Vagina (tissue), 2 donors: ENCODE results near the gene CYB561A3.

ENCODE experiments used
- CTCF ChIP-seq, 3 experiments: fragments of 450-650 bp in 2 of 3; fragments of 200-600 bp in 1 of 3; sonication (generic) in 1 of 3; IDR thresholded peaks; one replicate each; pipeline ENCODE4 v1.5.1; 2017 to 2019; ENCODE audit warnings: antibody characterized with exemption in 3 of 3, mild to moderate bottlenecking in 2 of 3, moderate library complexity in 2 of 3
- POLR2A ChIP-seq, 2 donors: fragments of 450-650 bp; IDR thresholded peaks; one replicate each; pipeline ENCODE4 v1.6.1; 2017; ENCODE audit warnings: antibody characterized with exemption in 2 of 2, mild to moderate bottlenecking in 2 of 2, moderate library complexity in 2 of 2

GRCh38 chr11:61333550-61334433, 27.9 kb downstream of the CYB561A3 start:
- TF ChIP-seq CTCF (IDR thresholded peaks at IDR 0.05) = no peak
- no peak for TF ChIP-seq POLR2A (IDR thresholded peaks at IDR 0.05)
